GM19193 (cell line): ENCODE measurements around the gene LHFPL6.

Experiments
- POLR2A ChIP-seq: IDR thresholded peaks from 4 replicates; pipeline ENCODE4 v1.6.1; 2011; ENCODE audit not compliant: insufficient read depth, insufficient read length; ENCODE audit errors: extremely low read depth

Gene LHFPL6

DNA sequence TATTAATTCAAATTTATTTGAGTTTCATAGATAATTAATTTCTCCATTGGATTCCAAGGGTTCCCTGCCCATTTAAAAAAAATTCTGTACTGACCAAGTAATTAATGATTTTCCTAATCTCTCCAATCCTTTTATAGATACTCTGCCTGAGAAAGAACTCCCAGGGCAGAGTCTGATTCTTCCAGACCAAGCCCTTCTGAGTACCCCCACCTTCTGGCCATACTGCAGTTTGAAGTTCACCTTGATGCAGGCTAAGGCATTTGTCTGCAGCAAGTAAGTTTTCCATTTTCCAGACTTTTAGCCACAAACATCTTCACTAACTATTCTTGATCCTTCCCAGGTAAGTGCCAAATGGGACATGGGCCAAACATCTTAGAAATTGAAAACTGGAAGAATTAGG lies 195.9 kb downstream of the LHFPL6 start:
- TF ChIP-seq POLR2A, result no peak

DNA sequence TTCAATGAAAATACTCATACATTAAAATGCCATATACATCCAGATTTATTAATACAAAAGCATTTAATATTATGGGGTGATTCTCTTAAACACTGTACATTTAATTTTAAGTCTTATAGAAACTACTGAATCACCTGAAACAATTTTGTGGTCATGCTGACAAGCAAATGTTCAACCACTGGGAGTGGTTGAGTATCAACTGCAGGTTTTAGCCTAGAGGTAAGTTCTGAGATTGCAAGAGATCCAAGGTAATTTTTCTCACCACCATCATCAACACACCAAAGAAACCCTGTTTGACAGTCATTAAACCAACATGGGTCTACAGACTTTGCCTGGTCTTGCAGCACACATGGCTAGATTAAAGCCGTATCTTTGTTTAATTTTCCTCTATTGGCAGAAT lies 196.3 kb downstream of the LHFPL6 start:
- TF ChIP-seq POLR2A, result no peak

DNA sequence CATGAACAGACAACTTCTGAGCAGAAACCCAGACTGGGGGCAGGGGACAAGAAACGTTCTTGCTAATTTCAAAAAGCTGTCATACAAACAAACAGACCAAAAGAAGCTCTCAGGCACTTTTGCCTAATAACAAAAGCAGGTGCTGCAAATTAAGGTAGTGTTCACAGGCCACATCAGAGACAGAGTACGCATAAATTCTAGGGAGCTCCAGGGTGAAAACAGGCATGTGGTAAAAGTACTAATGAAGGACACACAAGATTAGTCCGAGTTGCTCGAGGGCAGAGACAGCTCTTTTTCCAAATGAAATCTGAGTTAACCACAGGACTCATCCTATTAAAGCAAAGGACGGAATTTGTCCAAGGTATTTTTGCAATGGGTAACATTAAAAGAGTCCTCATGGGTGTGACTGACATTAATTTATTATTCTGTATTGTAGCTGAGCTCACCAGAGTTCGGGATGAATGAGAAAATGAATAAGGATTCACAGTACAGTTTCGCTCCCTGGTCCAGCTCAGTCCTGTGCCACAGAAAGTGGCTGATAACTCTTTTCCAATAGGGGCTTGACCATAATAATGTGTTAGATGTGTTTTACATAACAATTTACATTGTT lies 197.3 kb downstream of the LHFPL6 start:
- no peak for TF ChIP-seq POLR2A

DNA sequence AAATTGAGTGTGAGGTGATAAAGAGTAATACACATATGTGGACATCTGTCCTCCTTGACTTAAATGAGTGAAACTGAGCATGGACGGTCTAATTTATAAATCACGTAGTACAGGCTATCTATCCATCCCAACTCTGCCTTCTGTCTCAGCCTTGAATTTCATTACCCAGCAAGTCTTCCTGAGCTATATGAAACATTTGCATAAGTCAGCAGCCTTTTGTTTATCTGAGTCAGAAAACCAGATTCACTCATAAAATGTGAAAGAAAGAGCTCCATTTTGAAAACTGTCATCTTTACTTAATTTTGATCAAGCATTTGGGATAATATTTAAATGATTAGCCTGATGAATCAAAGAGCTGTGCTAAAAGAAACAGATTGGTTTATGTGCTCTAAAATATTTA lies 197.9 kb downstream of the LHFPL6 start:
- TF ChIP-seq POLR2A, result no peak

DNA sequence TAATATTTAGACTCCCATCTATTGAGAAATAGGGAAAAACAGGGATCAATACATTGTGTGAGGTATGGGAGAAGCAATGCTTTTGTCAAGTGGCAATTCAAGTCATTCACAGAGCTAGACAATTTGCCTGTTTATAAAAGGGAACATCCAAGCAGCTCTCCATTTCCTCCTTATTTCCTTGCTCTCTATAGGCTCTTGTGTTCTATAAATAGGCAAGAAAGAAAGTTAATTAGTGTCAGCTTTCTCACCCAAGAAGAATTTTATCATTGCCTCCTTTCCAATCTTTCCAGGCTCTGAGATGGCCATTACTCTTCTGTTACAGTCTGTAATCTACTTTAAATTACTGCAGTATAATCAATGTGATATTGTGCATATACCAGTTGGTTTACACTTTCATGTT lies 199.9 kb downstream of the LHFPL6 start:
- TF ChIP-seq POLR2A, result no peak

DNA sequence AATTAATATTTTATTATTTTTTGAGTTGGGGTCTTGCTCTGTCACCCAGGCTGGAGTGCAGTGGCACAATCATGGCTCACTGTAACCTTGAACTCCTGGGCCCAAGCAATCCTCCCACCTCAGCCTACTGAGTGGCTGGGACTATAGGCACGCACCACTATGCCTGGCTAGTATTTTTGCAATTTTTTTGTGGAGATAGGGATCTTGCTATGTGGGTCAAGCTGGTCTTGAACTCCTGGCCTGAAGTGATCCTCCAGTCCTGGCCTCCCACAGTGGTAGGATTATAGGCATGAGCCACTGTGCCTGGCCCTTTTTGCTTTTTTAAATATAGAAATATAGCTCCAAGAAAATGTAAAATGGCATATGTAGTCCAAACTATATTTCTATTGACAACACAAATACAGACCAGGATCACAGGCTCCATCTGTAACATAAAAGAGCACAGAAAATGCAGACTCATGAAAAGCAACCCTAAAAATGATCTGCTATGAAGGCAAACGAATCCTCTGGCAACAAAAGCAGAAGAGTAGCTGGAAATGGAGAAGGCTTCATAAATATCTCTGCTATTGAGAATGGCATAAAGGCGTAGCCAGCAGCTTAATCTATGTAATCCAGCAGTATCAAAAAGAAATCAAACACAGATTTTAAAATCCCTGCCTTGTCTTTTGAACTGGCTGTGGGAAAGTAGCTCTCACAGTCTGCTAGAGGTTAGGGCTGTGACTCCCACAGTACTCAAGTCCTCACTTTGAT lies 200.6 kb downstream of the LHFPL6 start:
- TF ChIP-seq POLR2A, result no peak

DNA sequence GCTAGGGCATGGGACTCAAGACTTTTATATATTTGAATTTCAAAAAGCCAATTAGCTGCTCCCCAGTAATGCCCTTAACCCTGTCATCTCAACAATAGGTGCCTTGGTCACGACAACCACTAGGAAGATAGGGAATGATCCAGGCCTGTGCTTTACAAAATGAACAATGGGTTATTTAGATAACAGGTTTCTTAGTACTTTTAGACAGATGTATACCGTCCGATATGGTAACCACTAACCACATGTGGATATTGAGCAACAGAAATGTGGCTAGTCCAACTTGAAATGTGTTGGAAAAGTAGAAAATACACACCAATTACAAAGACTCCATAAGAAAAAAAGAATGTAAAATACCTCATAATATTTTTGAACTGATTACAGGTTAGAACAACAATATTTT lies 201.2 kb downstream of the LHFPL6 start:
- TF ChIP-seq POLR2A, result no peak

DNA sequence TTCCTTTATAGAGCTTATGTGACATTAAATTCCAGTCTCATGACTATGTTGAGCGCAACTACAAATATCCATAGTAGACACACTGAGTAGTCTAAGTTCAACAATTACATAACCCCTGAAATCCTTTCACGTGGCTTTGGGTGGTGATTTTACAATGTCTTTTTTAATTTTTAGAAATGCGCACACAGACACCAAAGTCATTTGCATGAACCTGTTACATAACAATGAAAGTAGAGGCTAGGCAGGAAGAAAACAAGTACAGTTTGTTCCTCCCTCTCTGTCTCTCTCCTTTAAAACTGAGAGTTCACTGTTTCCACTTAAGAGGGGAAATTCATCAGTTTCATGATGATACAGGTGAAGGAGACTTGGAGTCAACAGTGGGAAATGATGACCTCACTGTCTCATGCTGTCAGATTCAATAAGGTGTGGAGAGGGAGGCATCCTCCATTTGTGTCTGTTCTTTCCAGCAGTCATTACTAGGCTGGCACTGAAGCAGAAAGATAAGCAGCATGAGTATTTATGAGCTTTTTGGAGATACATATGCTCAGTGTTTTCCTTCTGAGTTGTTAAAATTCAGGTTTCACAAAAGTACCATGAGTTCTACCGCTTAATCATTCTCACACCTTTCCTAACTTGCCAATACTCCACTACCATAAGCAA lies 201.8 kb downstream of the LHFPL6 start:
- no peak for TF ChIP-seq POLR2A

DNA sequence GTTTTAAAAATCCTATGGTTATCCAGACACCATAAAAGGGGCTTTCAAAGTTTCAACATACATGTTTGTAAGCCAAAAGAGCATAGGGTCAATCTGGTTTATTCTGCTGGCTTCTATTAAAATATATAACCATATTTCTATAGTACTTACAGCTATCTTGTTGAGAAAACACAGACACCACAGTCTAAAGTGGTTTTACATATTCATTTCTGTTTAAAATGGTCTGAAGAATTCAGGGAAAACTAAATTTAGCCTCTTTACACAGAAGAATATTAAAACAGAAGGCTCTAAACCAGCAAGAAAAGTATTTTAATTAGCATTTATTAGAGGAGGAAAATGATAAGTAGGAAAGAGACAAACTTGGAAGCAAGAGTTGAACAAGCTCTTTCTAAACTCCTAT lies 203.9 kb downstream of the LHFPL6 start:
- no peak for TF ChIP-seq POLR2A

DNA sequence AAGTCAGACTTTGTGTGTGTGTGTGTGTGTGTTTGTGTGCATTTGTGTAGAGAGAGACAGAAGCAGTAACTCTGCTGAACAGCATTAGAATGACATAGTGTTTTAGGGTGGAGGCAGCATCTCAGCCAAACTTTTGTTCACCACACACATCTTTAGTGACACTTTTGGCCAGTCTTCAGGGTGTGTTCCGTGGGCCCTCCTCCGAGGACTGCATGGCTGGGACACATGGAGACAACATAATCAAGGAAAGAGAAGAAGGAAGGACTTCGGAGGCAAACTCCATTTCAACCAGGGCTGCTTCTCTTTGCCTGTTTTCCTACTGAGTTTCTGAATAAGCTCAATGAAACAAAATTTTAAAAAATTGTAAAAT lies 205.1 kb downstream of the LHFPL6 start:
- TF ChIP-seq POLR2A, result no peak

DNA sequence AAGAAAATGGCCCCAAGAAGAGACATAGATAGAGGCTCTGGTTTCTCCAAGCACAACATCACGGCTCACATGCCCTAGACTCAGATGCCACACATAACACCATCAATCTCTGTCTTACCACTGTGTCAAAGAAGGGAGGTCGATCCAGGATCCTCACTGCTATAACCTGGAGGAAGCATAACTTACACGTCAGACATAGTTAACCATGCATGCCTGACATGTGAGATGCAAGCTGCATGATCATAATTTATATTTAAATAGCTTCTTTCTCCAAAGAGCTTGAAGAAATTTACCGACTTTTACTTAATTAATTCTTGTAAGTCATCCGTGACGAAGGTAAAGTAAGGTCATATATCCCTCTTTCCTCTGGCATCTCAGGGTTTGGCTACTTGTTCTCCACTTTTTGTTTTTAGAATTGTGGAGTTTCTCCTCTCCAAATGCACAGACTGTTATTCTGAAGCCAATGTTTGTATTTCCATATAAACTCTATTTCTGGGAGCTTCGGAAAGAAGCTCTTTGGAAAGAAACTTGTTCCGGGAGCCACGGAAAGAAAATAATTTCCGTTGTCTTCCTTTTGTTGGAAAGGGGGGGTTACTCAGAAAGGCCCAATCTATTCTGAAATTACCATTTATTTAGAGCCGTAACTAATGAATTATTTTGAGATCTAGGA lies 205.6 kb downstream of the LHFPL6 start:
- TF ChIP-seq POLR2A, result no peak

DNA sequence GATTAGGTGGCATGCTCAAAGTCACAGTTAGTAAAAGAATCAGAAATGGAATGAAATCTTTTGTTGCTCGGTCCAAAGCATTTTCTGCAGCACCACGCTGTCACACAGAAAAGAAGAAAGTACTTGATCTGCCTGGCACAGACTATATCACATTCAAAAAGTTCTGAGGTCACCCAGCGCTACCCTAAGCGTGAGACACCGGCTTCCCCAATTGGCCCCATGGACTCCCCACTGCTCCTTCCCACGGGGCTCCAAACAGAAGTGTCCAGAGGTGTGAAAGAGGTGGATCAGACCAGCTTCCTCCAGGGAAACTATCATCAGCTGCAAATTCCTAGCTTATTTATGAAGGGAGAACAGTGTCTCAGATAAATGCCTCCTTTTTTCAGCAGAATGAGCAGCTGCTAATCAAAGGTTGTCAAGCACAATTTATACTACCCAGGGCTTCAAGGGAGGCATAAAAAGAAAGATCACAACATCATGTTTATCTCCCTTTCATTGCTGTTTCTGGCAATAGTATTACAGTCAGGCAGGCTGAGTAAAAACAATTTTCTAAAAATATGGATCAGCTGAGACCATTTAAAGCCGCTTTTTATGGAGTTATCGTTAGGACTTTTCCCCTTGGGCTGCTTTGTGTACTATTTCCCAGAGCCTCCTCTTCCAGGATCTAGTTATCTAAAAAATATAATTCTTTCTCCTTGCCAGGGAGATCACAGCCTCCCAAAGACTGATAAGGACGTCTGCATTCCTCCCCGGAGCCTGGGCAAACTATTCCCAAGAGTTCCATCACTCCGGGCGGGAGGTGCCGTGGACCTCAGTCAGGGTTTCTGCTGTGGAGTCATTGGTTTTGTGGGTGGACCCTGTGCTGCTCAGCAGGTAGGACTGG lies 208.0 kb downstream of the LHFPL6 start:
- TF ChIP-seq POLR2A, result no peak

DNA sequence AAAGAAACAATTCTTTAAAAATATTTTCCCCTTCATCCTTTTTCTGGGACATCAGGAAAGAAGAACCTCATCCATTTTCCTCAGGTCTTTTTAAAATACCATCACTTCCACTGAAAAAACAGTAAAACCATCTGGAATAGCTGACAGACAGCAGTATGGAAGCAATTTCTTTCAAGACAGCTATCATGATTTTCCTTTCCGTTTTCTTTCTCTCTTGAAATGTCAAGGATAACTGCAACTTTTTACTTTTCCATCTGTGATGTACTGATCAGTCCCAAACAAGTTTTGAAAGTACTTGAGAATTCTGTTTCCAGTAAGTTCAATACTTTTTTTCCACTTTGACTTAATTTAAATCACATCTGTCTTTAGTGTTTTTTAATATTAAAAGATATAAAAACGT lies 211.2 kb downstream of the LHFPL6 start:
- TF ChIP-seq POLR2A, result no peak

DNA sequence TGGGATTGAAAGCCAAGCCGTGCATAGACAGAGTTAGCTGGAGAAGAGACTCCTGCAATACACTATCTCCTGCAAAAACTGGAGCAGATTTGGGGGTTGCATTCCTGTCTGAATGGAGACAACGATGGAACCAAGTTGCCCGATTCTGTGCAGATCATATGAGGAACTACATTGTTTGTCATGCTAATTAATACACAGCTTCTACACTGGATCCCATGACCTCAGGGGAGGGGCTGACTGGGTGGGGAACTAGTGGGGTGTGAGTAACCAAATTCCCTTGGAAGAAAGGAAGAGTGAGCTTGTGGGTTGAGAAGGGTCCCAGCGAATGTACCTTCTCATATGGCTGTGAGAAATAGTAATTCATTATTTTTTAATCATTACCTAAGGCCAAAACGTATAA lies 214.0 kb downstream of the LHFPL6 start:
- no peak for TF ChIP-seq POLR2A
